ENCODE measurements around the gene FCGR3B. TPM values are rescaled to one million over a fixed set of nuclear protein-coding genes. Genes with fewer than 3 reads are reported as not detected.
"Not testable (repeated sequence)": the region's sequence is repeated elsewhere in the genome, so short reads cannot be mapped to it uniquely, and the experiment has no call there.

The FCGR3B gene
- total RNA-seq, 1 donor from 2014 or later = 14.3 TPM

- DNase-seq = not testable (repeated sequence)
These were observed 7.4 kb upstream of the FCGR3B start for GRCh38 chr1:161638251-161638993.

GRCh38 chr1:161636976-161637375 is 6.0 kb upstream of the FCGR3B start:
- DNase-seq = not testable (repeated sequence)

GRCh38 chr1:161636189-161636782 is 5.3 kb upstream of the FCGR3B start:
- not testable (repeated sequence) for DNase-seq

GRCh38 chr1:161634993-161635392 is 4.0 kb upstream of the FCGR3B start:
- not testable (repeated sequence) for DNase-seq

GRCh38 chr1:161630128-161630742 is 741 bp downstream of the FCGR3B start:
- DNase-seq = not testable (repeated sequence)

GRCh38 chr1:161626445-161627146 is 4.4 kb downstream of the FCGR3B start:
- not testable (repeated sequence) for DNase-seq

GRCh38 chr1:161624605-161625004 is 6.4 kb downstream of the FCGR3B start:
- DNase-seq = not testable (repeated sequence)

GRCh38 chr1:161623401-161624051 is 7.5 kb downstream of the FCGR3B start:
- not testable (repeated sequence) for DNase-seq

GRCh38 chr1:161622054-161622453 is 8.9 kb downstream of the FCGR3B start:
- DNase-seq = not testable (repeated sequence)

- not testable (repeated sequence) for DNase-seq
These were observed 9.6 kb downstream of the FCGR3B start for GRCh38 chr1:161621181-161622000.

GRCh38 chr1:161620399-161620798 is 10.6 kb downstream of the FCGR3B start:
- DNase-seq = not testable (repeated sequence)

GRCh38 chr1:161618517-161618916 is 12.5 kb downstream of the FCGR3B start:
- not testable (repeated sequence) for DNase-seq

GRCh38 chr1:161616417-161616816 is 14.6 kb downstream of the FCGR3B start:
- not testable (repeated sequence) for DNase-seq

GRCh38 chr1:161613142-161613514 is 17.8 kb downstream of the FCGR3B start:
- peak; percentile 1 for DNase-seq

GRCh38 chr1:161612322-161613141 is 18.4 kb downstream of the FCGR3B start:
- peak; percentile 95 for DNase-seq

- peak; percentile 52 for DNase-seq
These were observed 19.1 kb downstream of the FCGR3B start for GRCh38 chr1:161611866-161612321.

GRCh38 chr1:161610198-161610597 is 20.8 kb downstream of the FCGR3B start:
- not testable (repeated sequence) for DNase-seq

- DNase-seq = not testable (repeated sequence)
These were observed 24.2 kb downstream of the FCGR3B start for GRCh38 chr1:161606541-161607336.

All from skin of body (tissue), 2 donors.